Measurements from ENCODE around the gene SPSB3. TPM values are rescaled to one million over a fixed set of nuclear protein-coding genes. Genes with fewer than 3 reads are reported as not detected.

The SPSB3 gene
- 61.6 and 63.6 TPM in 2 replicates for total RNA-seq

DNA sequence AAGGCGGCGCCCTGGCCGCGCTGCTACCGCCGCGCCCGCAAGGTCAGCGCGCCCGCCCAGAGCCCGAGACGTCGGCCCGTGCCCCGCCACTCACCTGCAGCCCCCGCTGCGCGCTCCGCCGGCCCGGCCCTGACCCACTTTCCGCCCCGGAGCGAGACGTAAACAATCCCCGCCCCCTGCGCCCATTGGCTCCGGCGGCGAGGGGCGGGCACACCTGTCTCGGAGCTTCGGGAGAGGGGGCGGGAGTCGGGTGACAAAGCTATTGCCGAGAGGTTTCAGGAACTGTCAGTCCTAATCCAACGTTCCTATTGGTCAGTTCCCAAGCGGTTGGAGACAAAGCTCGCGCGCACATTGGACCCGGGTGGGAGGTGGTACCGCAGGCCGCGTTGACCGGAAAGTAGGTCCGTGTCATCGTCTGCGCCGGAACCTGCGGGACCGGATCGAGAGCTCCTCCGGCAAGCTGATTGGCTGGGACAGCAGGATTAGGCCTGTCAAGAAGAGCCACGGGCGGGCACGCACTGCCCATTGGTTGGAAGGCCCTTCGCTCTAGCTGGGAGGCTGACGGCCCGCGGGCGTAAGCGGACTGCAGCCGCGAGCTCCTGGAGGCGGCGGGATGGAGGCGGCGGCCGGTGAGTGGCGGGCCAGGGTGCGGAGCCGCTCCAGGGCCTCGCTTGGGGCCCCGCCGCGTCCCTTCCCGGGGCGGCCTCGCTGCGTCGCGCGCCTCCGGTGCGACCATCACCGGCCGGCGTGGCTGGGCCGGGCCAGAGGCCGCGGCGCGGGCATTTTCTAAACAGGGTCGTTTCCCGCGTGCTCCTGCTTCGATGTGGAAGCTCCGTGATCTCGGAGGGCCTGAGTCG, at the start of gene SPSB3, which contains the start of gene NUBP2:
SPSB3 (minus strand) TSS at position 164 of the 857 bp plus-strand sequence. CDS start 1,088 bp downstream, outside the sequence.
NUBP2 (plus strand) TSS at position 553 of the 857 bp plus-strand sequence; CDS start at position 614, 61 bp downstream.

DNA sequence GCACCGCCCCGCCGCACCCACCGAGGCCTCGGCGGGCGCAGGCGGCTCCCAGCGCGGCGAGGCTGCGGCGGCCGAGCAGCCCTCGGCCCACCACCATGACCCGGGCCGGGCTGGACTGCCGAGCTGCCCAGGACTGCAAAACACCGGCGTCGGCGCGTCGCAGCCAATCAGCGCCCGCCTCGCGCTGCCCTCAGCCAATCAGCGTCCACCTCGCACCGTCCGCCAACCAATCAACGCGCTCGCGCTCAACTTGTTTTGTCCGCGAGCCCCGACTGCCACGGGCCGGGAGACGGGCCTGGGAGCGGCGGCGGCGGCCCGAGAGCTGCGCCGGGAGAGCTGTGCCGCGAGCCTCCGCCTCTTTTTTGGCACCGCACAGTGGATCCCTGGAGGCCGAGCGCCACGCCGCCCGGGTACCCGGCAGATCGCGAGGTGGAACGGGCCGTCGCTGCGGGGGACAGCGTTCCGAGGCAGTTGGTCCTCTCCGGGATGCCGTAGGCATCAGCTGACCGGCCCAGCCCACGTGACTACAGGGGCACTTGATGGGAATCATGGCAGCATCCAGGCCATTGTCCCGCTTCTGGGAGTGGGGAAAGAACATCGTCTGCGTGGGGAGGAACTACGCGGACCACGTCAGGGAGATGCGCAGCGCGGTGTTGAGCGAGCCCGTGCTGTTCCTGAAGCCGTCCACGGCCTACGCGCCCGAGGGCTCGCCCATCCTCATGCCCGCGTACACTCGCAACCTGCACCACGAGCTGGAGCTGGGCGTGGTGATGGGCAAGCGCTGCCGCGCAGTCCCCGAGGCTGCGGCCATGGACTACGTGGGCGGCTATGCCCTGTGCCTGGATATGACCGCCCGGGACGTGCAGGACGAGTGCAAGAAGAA, 44.6 kb upstream of the SPSB3 start, which contains the start of the genes FAHD1 and HAGH:
FAHD1 (plus strand) TSS at position 516 of the 883 bp plus-strand sequence; CDS start at position 549, 33 bp downstream.
HAGH (minus strand) TSS at position 135 of the 883 bp plus-strand sequence; CDS start at position 97, 38 bp downstream.

GRCh38 chr16:1793578-1794220, 11.3 kb upstream of the SPSB3 start, which contains the start of gene IGFALS:
IGFALS (minus strand) TSS chr16:1793705; CDS start chr16:1793652, 53 bp downstream.

GRCh38 chr16:1772908-1773702, 9.3 kb downstream of the SPSB3 start, which contains the start of gene MRPS34:
MRPS34 (minus strand) TSS chr16:1773134; CDS start chr16:1773119, 15 bp downstream.

DNA sequence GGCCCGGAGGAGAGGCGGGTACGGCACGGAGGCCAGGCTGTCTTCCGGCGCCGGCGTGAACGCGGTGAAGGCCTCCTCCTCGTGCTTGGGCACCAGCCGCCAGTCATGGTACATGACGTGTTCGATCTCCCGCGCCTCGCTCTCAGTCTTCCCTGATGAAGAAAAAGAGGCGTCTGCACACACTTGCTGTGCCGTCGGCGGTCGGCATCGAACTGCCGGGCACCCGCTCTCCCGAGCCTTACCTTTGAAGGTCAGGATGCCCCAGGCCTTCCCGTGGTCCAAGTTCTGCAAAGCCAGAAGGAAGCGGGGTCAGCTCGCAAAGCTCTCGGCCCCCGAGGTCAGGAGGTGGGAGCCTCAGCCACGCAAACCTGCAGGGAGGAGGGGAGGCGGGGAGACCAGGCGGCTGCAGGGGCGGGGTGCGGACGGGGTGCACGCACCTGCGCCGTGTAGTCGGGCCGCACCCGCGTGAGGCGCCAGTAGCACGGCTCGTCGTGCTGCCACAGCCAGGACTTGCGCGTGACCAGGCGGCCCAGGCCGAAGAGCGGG, 9.9 kb downstream of the SPSB3 start, which contains the start of gene EME2:
EME2 (plus strand) TSS at position 449 of the 546 bp plus-strand sequence. CDS start 418 bp downstream, outside the sequence.

GRCh38 chr16:1771188-1771863, 11.0 kb downstream of the SPSB3 start, which contains the start of gene NME3:
NME3 (minus strand) TSS chr16:1771543; CDS start chr16:1771534, 9 bp downstream.

Small RNA genes within 50 kb of the gene (small RNA-seq; reads per million reads assigned to genes)
- 0.55 reads per million, percentile 31 among the genes with 10 or more reads in this experiment for gene MIR3177

Other genes with a start within 250 kb of the SPSB3 start
- under 0.01 TPM in 1 of 2 replicates, not detected in the other for gene TMEM204, start 248.9 kb downstream of the SPSB3 start, total RNA-seq
- gene IFT140, start 170.5 kb downstream of the SPSB3 start, total RNA-seq = 38.5 and 45.2 TPM in 2 replicates
- 17.2 and 20.8 TPM in 2 replicates for gene CRAMP1, start 170.2 kb downstream of the SPSB3 start, total RNA-seq
- 56.9 and 98.6 TPM in 2 replicates for gene JPT2, start 104.3 kb downstream of the SPSB3 start, total RNA-seq
- 80.5 and 89.4 TPM in 2 replicates for gene MAPK8IP3, start 76.4 kb downstream of the SPSB3 start, total RNA-seq
- 36.2 and 52.6 TPM in 2 replicates for gene NME3, start 11.0 kb downstream of the SPSB3 start, total RNA-seq
- 13.8 and 14.1 TPM in 2 replicates for gene EME2, start 9.8 kb downstream of the SPSB3 start, total RNA-seq
- 47.1 and 64.6 TPM in 2 replicates for gene MRPS34, start 9.4 kb downstream of the SPSB3 start, total RNA-seq
- gene NUBP2, start 389 bp upstream of the SPSB3 start, total RNA-seq = 56.5 and 92.0 TPM in 2 replicates
- gene IGFALS, start 11.1 kb upstream of the SPSB3 start, total RNA-seq = not detected in 2 replicates
- gene HAGH, start 44.3 kb upstream of the SPSB3 start, total RNA-seq = 5.9 and 24.5 TPM in 2 replicates
- gene FAHD1, start 44.6 kb upstream of the SPSB3 start, total RNA-seq = 27.9 and 56.2 TPM in 2 replicates
- gene MEIOB, start 89.6 kb upstream of the SPSB3 start, total RNA-seq = not detected in 2 replicates
- not detected in 2 replicates for gene HS3ST6, start 135.8 kb upstream of the SPSB3 start, total RNA-seq
- 16.9 and 20.2 TPM in 2 replicates for gene MSRB1, start 160.6 kb upstream of the SPSB3 start, total RNA-seq
- gene RPL3L, start 172.1 kb upstream of the SPSB3 start, total RNA-seq = not detected in 2 replicates
- 113 and 135 TPM in 2 replicates for gene NDUFB10, start 177.0 kb upstream of the SPSB3 start, total RNA-seq
- 1,769 and 2,866 TPM in 2 replicates for gene RPS2, start 182.3 kb upstream of the SPSB3 start, total RNA-seq
- not detected in 2 replicates for gene RNF151, start 184.3 kb upstream of the SPSB3 start, total RNA-seq
- 27.1 and 50.1 TPM in 2 replicates for gene TBL3, start 189.5 kb upstream of the SPSB3 start, total RNA-seq
- 1.6 and 2.1 TPM in 2 replicates for gene NOXO1, start 198.9 kb upstream of the SPSB3 start, total RNA-seq
- gene GFER, start 201.6 kb upstream of the SPSB3 start, total RNA-seq = 13.0 and 14.9 TPM in 2 replicates
- 3.5 and 4.4 TPM in 2 replicates for gene SYNGR3, start 207.4 kb upstream of the SPSB3 start, total RNA-seq
- 20.4 and 23.4 TPM in 2 replicates for gene ZNF598, start 227.2 kb upstream of the SPSB3 start, total RNA-seq
- gene NPW, start 237.2 kb upstream of the SPSB3 start, total RNA-seq = 0.33 and 0.39 TPM in 2 replicates
- gene NHERF2, start 244.3 kb upstream of the SPSB3 start, total RNA-seq = 8.2 and 22.6 TPM in 2 replicates

Measured in placental epithelial cell (primary cell).